ENCODE measurements around the gene COQ7.

- no peak for TF ChIP-seq GATA3 (IDR thresholded peaks at IDR 0.05; ENCODE audit: low read depth, low read length)
- TF ChIP-seq GATA2 (IDR thresholded peaks at IDR 0.05; ENCODE audit: low read depth, low read length): no peak
Measured at GRCh38 chr16:19095654-19096053, 28.2 kb downstream of the COQ7 start.
